ENCODE measurements around the gene ZNF77.
"Not testable (repeated sequence)": the region's sequence is repeated elsewhere in the genome, so short reads cannot be mapped to it uniquely, and the experiment has no call there.

DNA sequence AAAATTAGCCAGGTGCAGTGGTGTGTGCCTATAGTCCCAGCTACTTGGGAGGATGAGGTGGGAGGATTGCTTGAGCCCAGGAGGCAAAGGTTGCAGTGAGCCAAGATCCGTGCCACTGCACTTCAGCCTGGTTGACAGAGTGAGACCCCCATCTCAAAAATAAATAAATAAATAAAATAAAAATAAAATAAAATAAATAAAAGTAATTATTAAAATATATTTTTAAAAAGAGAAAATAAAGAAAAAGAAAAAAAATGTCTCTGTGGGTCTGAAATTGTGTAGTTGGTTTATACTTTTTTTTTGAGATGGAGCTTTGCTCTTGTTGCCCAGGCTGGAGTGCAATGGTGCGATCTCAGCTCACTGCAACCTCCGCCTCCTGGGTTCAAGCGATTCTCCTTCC lies 8.9 kb downstream of the ZNF77 start:
- TF ChIP-seq, protein P1, sequence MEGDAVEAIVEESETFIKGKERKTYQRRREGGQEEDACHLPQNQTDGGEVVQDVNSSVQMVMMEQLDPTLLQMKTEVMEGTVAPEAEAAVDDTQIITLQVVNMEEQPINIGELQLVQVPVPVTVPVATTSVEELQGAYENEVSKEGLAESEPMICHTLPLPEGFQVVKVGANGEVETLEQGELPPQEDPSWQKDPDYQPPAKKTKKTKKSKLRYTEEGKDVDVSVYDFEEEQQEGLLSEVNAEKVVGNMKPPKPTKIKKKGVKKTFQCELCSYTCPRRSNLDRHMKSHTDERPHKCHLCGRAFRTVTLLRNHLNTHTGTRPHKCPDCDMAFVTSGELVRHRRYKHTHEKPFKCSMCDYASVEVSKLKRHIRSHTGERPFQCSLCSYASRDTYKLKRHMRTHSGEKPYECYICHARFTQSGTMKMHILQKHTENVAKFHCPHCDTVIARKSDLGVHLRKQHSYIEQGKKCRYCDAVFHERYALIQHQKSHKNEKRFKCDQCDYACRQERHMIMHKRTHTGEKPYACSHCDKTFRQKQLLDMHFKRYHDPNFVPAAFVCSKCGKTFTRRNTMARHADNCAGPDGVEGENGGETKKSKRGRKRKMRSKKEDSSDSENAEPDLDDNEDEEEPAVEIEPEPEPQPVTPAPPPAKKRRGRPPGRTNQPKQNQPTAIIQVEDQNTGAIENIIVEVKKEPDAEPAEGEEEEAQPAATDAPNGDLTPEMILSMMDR (IDR thresholded peaks at IDR 0.05): not testable (repeated sequence)
- TF ChIP-seq POLR2A (IDR thresholded peaks at IDR 0.05): not testable (repeated sequence)

All from tibial nerve (tissue), 3 donors.